Measurements from ENCODE around the gene ZNF91. TPM values are rescaled to one million over a fixed set of nuclear protein-coding genes. Genes with fewer than 3 reads are reported as not detected.

ZNF91 gene
- total RNA-seq, 1 donor from 2014 or later = 52.4 TPM

DNA sequence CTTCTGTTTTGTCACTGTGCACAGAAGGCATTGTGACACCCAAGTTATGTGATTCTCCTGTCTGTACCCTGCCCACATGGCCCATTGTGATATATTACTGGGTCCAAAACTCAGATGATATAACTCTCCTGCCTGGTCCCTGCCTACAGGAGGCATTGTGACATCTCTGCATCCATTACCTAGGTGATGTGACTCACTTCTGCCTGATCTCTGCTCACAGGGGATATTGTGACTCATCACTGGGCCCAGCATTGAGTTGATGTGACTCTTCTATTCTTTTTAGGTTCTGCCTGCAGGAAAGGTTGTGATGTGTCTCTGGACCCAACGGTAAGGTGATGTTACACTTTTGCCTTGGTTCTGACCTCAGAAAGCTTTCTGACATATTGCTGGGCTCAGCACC, 77.1 kb downstream of the ZNF91 start:
- peaks cover 7% of the 10 kb centered on the region for H3K9me3 ChIP-seq (ENCODE audit: insufficient read depth, low read depth, low read length)
- Mint-ChIP-seq H3K36me3 (ENCODE audit: low read depth, unreplicated experiment) (no peaks in the 10 kb centered on the region), H3K27ac (ENCODE audit: unreplicated experiment) (no peak overlapping the region), H3K27me3 (ENCODE audit: low read depth, unreplicated experiment) (no peaks in the 10 kb centered on the region), H3K9me3 (ENCODE audit: unreplicated experiment) (peaks cover 11% of the 10 kb centered on the region), H3K4me1 (ENCODE audit: low read depth, unreplicated experiment) (no peaks in the 10 kb centered on the region), H3K4me3 (ENCODE audit: unreplicated experiment) (no peak overlapping the region)
- H3K27me3 ChIP-seq (ENCODE audit: insufficient read depth, low read length) = no peaks in the 10 kb centered on the region
- H3K79me2 ChIP-seq (ENCODE audit: insufficient read depth, low read length) = no peaks in the 10 kb centered on the region
- no peaks in the 10 kb centered on the region for H3K4me1 ChIP-seq (ENCODE audit: insufficient read depth, low read length)
- no peak overlapping the region for H3K4me2 ChIP-seq (ENCODE audit: low read length)
- no peak overlapping the region for H3K27ac ChIP-seq (ENCODE audit: low read depth, low read length)
- no peak overlapping the region for H3K9ac ChIP-seq (ENCODE audit: low read length)
- no peak for DNase-seq (ENCODE audit: low read depth)
- no peak for FAIRE-seq
- no peak overlapping the region for H2AFZ ChIP-seq (ENCODE audit: low read depth, low read length)
- no peaks in the 10 kb centered on the region for H4K20me1 ChIP-seq (ENCODE audit: insufficient read depth, low read length)
- H3K36me3 ChIP-seq (ENCODE audit: insufficient read depth, low read length) = no peaks in the 10 kb centered on the region
- no peak overlapping the region for H3K4me3 ChIP-seq (ENCODE audit: insufficient read depth, low read depth, low read length)
- TF ChIP-seq, protein P1, sequence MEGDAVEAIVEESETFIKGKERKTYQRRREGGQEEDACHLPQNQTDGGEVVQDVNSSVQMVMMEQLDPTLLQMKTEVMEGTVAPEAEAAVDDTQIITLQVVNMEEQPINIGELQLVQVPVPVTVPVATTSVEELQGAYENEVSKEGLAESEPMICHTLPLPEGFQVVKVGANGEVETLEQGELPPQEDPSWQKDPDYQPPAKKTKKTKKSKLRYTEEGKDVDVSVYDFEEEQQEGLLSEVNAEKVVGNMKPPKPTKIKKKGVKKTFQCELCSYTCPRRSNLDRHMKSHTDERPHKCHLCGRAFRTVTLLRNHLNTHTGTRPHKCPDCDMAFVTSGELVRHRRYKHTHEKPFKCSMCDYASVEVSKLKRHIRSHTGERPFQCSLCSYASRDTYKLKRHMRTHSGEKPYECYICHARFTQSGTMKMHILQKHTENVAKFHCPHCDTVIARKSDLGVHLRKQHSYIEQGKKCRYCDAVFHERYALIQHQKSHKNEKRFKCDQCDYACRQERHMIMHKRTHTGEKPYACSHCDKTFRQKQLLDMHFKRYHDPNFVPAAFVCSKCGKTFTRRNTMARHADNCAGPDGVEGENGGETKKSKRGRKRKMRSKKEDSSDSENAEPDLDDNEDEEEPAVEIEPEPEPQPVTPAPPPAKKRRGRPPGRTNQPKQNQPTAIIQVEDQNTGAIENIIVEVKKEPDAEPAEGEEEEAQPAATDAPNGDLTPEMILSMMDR (IDR thresholded peaks at IDR 0.05; ENCODE audit: insufficient read depth, low read depth, low read length) = no peak
- TF ChIP-seq EZH2 (IDR thresholded peaks at IDR 0.05; ENCODE audit: insufficient read depth, low read length) = no peak

DNA sequence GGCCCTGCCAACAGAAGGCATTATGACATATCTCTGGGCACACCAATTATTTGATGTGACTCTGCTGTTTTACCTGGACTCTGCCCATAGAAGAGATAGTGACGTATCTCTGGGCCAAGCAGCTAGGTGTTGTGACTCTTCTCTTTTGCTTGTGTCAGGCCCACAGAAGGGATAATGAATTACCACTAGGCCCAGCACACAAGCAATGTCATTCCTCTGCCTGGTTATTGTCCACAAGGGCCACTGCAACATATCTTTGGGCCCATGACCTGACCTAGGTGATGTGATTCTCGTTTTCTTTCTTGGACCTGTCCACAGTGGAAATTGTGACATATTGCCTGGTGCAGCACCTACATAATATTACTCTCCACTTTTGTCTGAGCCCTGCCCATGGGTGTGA, 80.0 kb downstream of the ZNF91 start:
- H3K4me1 ChIP-seq (ENCODE audit: insufficient read depth, low read length) = no peaks in the 10 kb centered on the region
- FAIRE-seq = no peak

More for the DNA sequence above, 80.0 kb downstream of the ZNF91 start:
- Histone ChIP-seq H3K4me2 (ENCODE audit: low read length) (no peak overlapping the region), H3K9ac (ENCODE audit: low read length) (no peak overlapping the region), H2AFZ (ENCODE audit: low read depth, low read length) (no peak overlapping the region), H3K79me2 (ENCODE audit: insufficient read depth, low read length) (no peaks in the 10 kb centered on the region), H3K27me3 (ENCODE audit: insufficient read depth, low read length) (no peaks in the 10 kb centered on the region), H4K20me1 (ENCODE audit: insufficient read depth, low read length) (no peaks in the 10 kb centered on the region), H3K9me3 (ENCODE audit: insufficient read depth, low read depth, low read length) (peaks cover 9% of the 10 kb centered on the region), H3K4me3 (ENCODE audit: insufficient read depth, low read depth, low read length) (no peak overlapping the region), H3K27ac (ENCODE audit: low read depth, low read length) (no peak overlapping the region), H3K36me3 (ENCODE audit: insufficient read depth, low read length) (no peaks in the 10 kb centered on the region)
- Mint-ChIP-seq H3K36me3 (ENCODE audit: low read depth, unreplicated experiment) (no peaks in the 10 kb centered on the region), H3K9me3 (ENCODE audit: unreplicated experiment) (peaks cover 9% of the 10 kb centered on the region), H3K27ac (ENCODE audit: unreplicated experiment) (no peak overlapping the region), H3K4me3 (ENCODE audit: unreplicated experiment) (no peak overlapping the region), H3K4me1 (ENCODE audit: low read depth, unreplicated experiment) (no peaks in the 10 kb centered on the region), H3K27me3 (ENCODE audit: low read depth, unreplicated experiment) (no peaks in the 10 kb centered on the region)
- TF ChIP-seq, protein P1 (IDR thresholded peaks at IDR 0.05; ENCODE audit: insufficient read depth, low read depth, low read length) = no peak
- TF ChIP-seq EZH2 (IDR thresholded peaks at IDR 0.05; ENCODE audit: insufficient read depth, low read length) = no peak
- no peak for DNase-seq (ENCODE audit: low read depth)
